Neural cell (in vitro differentiated cells): ENCODE measurements around the gene LGALS4. TPM values are rescaled to one million over a fixed set of nuclear protein-coding genes. Genes with fewer than 3 reads are reported as not detected.
"Not testable (repeated sequence)": the region's sequence is repeated elsewhere in the genome, so short reads cannot be mapped to it uniquely, and the experiment has no call there.

ENCODE experiments used
- H2AFZ ChIP-seq: fragments of 200-600, 300-800 bp; sonication (generic), shearing (Covaris generic); 2 replicates; pipeline ENCODE4 v1.6.0; 2014; ENCODE audit warnings: low read depth, mild to moderate bottlenecking, antibody characterized with exemption, low read length, moderate library complexity
- H3F3A ChIP-seq: fragments of 200-600 bp; shearing (Covaris generic); 2 replicates; pipeline ENCODE4 v1.6.1; 2016; ENCODE audit warnings: mild to moderate bottlenecking, moderate library complexity, mixed read lengths, antibody characterized with exemption, low read length; ENCODE audit not compliant: insufficient read depth, poor library complexity, severe bottlenecking
- H3K27ac ChIP-seq: fragments of 200-600, 300-800 bp; sonication (generic), shearing (Covaris generic); 2 replicates; pipeline ENCODE4 v1.5.1; 2014; ENCODE audit warnings: mild to moderate bottlenecking, low read length, moderate library complexity
- H3K27me3 ChIP-seq: fragments of 300-800, 200-600 bp; sonication (generic), shearing (Covaris generic); 2 replicates; pipeline ENCODE4 v1.6.0; 2014; ENCODE audit warnings: mild to moderate bottlenecking, low read depth, low read length, moderate library complexity; ENCODE audit not compliant: insufficient read depth
- H3K36me3 ChIP-seq: fragments of 300-800, 200-600 bp; sonication (generic), shearing (Covaris generic); 2 replicates; pipeline ENCODE4 v1.5.1; 2014; ENCODE audit warnings: mild to moderate bottlenecking, antibody characterized with exemption, low read length, moderate library complexity; ENCODE audit not compliant: insufficient read depth
- H3K4me2 ChIP-seq: fragments of 300-800, 200-600 bp; sonication (generic), shearing (Covaris generic); 2 replicates; pipeline ENCODE4 v1.6.0; 2014; ENCODE audit warnings: mild to moderate bottlenecking, low read length
- H3K4me3 ChIP-seq: fragments of 300-800, 200-600 bp; sonication (generic), shearing (Covaris generic); 2 replicates; pipeline ENCODE4 v1.5.1; 2014; ENCODE audit warnings: mild to moderate bottlenecking, low read length, moderate library complexity
- H3K79me2 ChIP-seq: fragments of 200-600 bp; shearing (Covaris generic); replicated peaks from 2 replicates; pipeline ENCODE4 v1.6.0; 2014; ENCODE audit warnings: mild to moderate bottlenecking, low read length, moderate library complexity; ENCODE audit not compliant: insufficient read depth
- H3K9ac ChIP-seq: fragments of 300-800, 200-600 bp; sonication (generic), shearing (Covaris generic); 2 replicates; pipeline ENCODE4 v1.6.1; 2016; ENCODE audit warnings: mild to moderate bottlenecking, low read length, mixed read lengths
- H3K9me2 ChIP-seq: fragments of 200-600 bp; shearing (Covaris generic); 2 replicates; pipeline ENCODE4 v1.6.1; 2016; ENCODE audit warnings: mild to moderate bottlenecking, low read length, mixed read lengths; ENCODE audit not compliant: insufficient read depth
- H3K9me3 ChIP-seq: fragments of 200-600, 300-800 bp; sonication (generic), shearing (Covaris generic); 2 replicates; pipeline ENCODE4 v1.6.1; 2016; ENCODE audit warnings: mild to moderate bottlenecking, mixed run types, low read length, moderate library complexity, mixed read lengths
- H4K20me1 ChIP-seq: fragments of 200-600 bp; shearing (Covaris generic); 2 replicates; pipeline ENCODE4 v1.6.1; 2016; ENCODE audit warnings: mild to moderate bottlenecking, mixed run types; ENCODE audit not compliant: insufficient read depth
- CTCF ChIP-seq: fragments of 450-650 bp; IDR thresholded peaks from 2 replicates; pipeline ENCODE4 v1.5.1; 2014; ENCODE audit warnings: antibody characterized with exemption, mild to moderate bottlenecking, moderate library complexity; ENCODE audit not compliant: poor library complexity, severe bottlenecking
- EP300 ChIP-seq: fragments of 450-650 bp; conservative IDR thresholded peaks from 2 replicates; pipeline ENCODE4 v1.6.1; 2014; ENCODE audit warnings: antibody characterized with exemption, mild to moderate bottlenecking, moderate library complexity; ENCODE audit not compliant: poor library complexity, severe bottlenecking
- EZH2 ChIP-seq: fragments of 200-600, 300-800 bp; shearing (Covaris generic), sonication (generic); IDR thresholded peaks from 2 replicates; pipeline ENCODE4 v1.6.1; 2014; ENCODE audit warnings: antibody characterized with exemption, low read length, borderline replicate concordance, mild to moderate bottlenecking; ENCODE audit not compliant: insufficient read depth, poor library complexity, severe bottlenecking
- MXI1 ChIP-seq: fragments of 450-650 bp; conservative IDR thresholded peaks from 2 replicates; pipeline ENCODE4 v1.6.1; 2014; ENCODE audit warnings: antibody characterized with exemption, mild to moderate bottlenecking; ENCODE audit not compliant: poor library complexity, severe bottlenecking
- POLR2AphosphoS5 ChIP-seq: IDR thresholded peaks from 2 replicates; pipeline ENCODE4 v1.6.1; 2012
- RAD21 ChIP-seq: fragments of 450-650 bp; conservative IDR thresholded peaks from 2 replicates; pipeline ENCODE4 v1.6.1; 2014; ENCODE audit warnings: antibody characterized with exemption, mild to moderate bottlenecking, moderate library complexity
- SMC3 ChIP-seq: fragments of 450-650 bp; conservative IDR thresholded peaks from 2 replicates; pipeline ENCODE4 v1.6.1; 2014; ENCODE audit warnings: antibody characterized with exemption, mild to moderate bottlenecking, moderate library complexity; ENCODE audit not compliant: poor library complexity
- TAF1 ChIP-seq: IDR thresholded peaks from 2 replicates; pipeline ENCODE4 v1.6.1; 2012; ENCODE audit warnings: low read depth
- polyA plus RNA-seq: library from polyadenylated mRNA; depleted of rRNA; stranded (reverse); fragments of >200 nt; gene quantifications from 2 replicates; pipeline ENCODE4 v1.2.3, GENCODE V29; 2014
- TF ChIP-seq, protein P1 (sequence below): IDR thresholded peaks from 2 replicates; pipeline ENCODE4 v1.6.1; 2012; ENCODE audit warnings: borderline replicate concordance

The LGALS4 gene
- polyA plus RNA-seq, 1 donor from 2014 or later, result 1.3 TPM

DNA sequence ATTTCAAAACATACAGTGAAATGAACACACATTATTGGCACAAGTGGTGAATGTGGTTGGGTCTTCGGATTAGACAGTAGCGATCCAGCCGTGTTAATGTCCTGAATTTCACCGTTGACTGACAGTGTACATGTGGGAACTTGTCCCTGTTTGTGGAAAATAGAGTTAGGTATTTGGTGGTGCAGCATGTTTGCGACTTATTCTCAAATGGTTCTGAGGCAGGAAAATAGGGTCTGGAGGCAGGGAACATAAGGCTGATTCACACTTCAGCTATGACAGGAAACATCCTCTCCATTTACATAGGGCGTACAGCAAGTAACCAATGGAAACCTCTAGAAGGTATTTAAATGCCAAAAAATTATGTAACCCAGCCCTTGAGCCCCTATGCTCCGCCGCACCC lies 19.6 kb downstream of the LGALS4 start:
- TF ChIP-seq TAF1, result no peak
- no peak for TF ChIP-seq RAD21
- TF ChIP-seq SMC3, result no peak
- no peak for TF ChIP-seq EP300
- TF ChIP-seq CTCF, result no peak
- no peak for TF ChIP-seq EZH2
- no peak for TF ChIP-seq POLR2AphosphoS5
- TF ChIP-seq, protein P1, sequence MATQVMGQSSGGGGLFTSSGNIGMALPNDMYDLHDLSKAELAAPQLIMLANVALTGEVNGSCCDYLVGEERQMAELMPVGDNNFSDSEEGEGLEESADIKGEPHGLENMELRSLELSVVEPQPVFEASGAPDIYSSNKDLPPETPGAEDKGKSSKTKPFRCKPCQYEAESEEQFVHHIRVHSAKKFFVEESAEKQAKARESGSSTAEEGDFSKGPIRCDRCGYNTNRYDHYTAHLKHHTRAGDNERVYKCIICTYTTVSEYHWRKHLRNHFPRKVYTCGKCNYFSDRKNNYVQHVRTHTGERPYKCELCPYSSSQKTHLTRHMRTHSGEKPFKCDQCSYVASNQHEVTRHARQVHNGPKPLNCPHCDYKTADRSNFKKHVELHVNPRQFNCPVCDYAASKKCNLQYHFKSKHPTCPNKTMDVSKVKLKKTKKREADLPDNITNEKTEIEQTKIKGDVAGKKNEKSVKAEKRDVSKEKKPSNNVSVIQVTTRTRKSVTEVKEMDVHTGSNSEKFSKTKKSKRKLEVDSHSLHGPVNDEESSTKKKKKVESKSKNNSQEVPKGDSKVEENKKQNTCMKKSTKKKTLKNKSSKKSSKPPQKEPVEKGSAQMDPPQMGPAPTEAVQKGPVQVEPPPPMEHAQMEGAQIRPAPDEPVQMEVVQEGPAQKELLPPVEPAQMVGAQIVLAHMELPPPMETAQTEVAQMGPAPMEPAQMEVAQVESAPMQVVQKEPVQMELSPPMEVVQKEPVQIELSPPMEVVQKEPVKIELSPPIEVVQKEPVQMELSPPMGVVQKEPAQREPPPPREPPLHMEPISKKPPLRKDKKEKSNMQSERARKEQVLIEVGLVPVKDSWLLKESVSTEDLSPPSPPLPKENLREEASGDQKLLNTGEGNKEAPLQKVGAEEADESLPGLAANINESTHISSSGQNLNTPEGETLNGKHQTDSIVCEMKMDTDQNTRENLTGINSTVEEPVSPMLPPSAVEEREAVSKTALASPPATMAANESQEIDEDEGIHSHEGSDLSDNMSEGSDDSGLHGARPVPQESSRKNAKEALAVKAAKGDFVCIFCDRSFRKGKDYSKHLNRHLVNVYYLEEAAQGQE, result no peak
- TF ChIP-seq MXI1, result no peak
- Histone ChIP-seq H3K27me3 (peaks cover 17% of the 10 kb centered on the region), H3K79me2 (no peaks in the 10 kb centered on the region), H4K20me1 (no peaks in the 10 kb centered on the region), H3K27ac (no peak overlapping the region), H3K36me3 (no peaks in the 10 kb centered on the region), H3K9me3 (no peaks in the 10 kb centered on the region), H2AFZ (no peak overlapping the region), H3K4me2 (no peak overlapping the region), H3K4me3 (no peak overlapping the region), H3K9me2 (no peaks in the 10 kb centered on the region), H3K9ac (no peak overlapping the region), H3F3A (no peaks in the 10 kb centered on the region)

DNA sequence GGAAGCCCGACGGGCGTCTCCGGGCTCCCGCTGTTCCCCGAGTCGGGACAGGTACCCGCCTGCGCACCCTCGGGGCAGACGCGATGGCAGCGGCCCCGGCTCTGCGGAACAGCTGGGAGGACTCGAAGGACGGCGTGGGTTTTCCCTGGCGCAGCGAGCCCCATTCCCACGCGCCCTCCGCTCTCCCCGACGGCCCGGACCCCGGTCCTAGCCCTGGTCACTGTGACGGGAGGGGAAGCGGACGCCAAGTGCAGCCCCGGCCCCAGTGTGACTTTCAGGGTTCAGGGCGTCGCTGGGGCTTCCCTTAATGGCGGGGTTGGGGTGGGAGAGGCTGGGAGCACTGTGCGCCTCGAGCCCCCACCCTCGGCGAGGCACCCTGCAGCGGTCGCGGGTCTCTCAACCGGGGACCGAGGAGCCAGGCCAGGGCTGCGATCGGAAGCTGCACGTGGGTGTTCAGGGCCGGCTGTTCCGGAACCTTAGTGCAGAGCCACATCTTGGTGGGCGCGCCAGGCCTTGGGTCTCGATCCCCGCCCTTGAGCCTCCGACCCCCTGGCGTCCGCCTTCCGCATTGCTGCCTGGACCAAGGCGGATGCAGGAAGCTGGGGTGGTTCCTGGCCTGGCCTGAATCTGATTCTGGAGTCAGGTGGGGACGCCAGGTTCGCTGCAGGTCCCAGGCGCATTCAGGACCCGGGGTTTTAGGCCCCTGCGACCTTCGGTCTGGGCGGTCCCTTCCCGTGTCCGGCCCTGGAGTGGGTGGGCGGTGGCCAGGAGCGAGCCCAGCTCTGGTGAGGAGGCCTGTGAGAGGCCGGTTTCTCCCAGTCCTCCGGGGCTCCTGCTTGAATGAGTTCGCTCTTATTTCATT lies 20.3 kb downstream of the LGALS4 start:
- H2AFZ ChIP-seq, result no peak overlapping the region
- no peaks in the 10 kb centered on the region for H3K36me3 ChIP-seq
- no peaks in the 10 kb centered on the region for H3K79me2 ChIP-seq
- no peak overlapping the region for H3K4me2 ChIP-seq
- no peaks in the 10 kb centered on the region for H3K9me3 ChIP-seq
- H3K9ac ChIP-seq, result no peak overlapping the region
- peaks cover 17% of the 10 kb centered on the region for H3K27me3 ChIP-seq
- H3K27ac ChIP-seq, result no peak overlapping the region
- no peaks in the 10 kb centered on the region for H3F3A ChIP-seq
- H3K9me2 ChIP-seq, result no peaks in the 10 kb centered on the region
- H3K4me3 ChIP-seq, result no peak overlapping the region
- TF ChIP-seq TAF1 (no peak), SMC3 (no peak), EZH2 (no peak), POLR2AphosphoS5 (no peak), CTCF (no peak), RAD21 (no peak), MXI1 (no peak), EP300 (no peak)
- TF ChIP-seq, protein P1, result no peak
- no peaks in the 10 kb centered on the region for H4K20me1 ChIP-seq

- H3K9ac ChIP-seq, H3K4me2 ChIP-seq, H2AFZ ChIP-seq, H4K20me1 ChIP-seq, H3K4me3 ChIP-seq, H3K79me2 ChIP-seq, H3F3A ChIP-seq, H3K9me3 ChIP-seq, H3K9me2 ChIP-seq, H3K36me3 ChIP-seq, H3K27ac ChIP-seq: not testable (repeated sequence)
- peaks cover 17% of the 10 kb centered on the region for H3K27me3 ChIP-seq
Observed at GRCh38 chr19:38791451-38792064, 21.2 kb downstream of the LGALS4 start.
